ENCODE measurements around the gene YIF1A. TPM values are rescaled to one million over a fixed set of nuclear protein-coding genes. Genes with fewer than 3 reads are reported as not detected.

Gene YIF1A
- total and polyA plus RNA-seq, 9 donors = 45.3 to 58.9 (median 53.7) TPM

- 89% methylated on average over 3 of the region's 4 CpGs for WGBS (ENCODE audit: insufficient coverage)
- no peak overlapping the region for H3K4me3 ChIP-seq (ENCODE audit: low read length)
- H3K27ac ChIP-seq (ENCODE audit: low read length) = no peak overlapping the region
- DNase-seq = no peak
- H3K27me3 ChIP-seq (ENCODE audit: control insufficient read depth, insufficient read depth, low read length) = no peaks in the 10 kb centered on the region
- H3K4me1 ChIP-seq (ENCODE audit: control insufficient read depth, insufficient read depth, low read length) = peaks cover 17% of the 10 kb centered on the region
- no peaks in the 10 kb centered on the region for H3K9me3 ChIP-seq (replicated peaks; ENCODE audit: control insufficient read depth, low read depth, low read length)
- peaks cover 44% of the 10 kb centered on the region for H3K36me3 ChIP-seq (ENCODE audit: control insufficient read depth, insufficient read depth, low read length)
These were observed 41.6 kb downstream of the YIF1A start for GRCh38 chr11:66247295-66247694.

GRCh38 chr11:66243782-66244535 is 45.0 kb downstream of the YIF1A start:
- Histone ChIP-seq H3K27me3 (ENCODE audit: control insufficient read depth, insufficient read depth, low read length) (no peaks in the 10 kb centered on the region), H3K27ac (ENCODE audit: low read length) (peak overlapping the region; percentile 6), H3K4me1 (ENCODE audit: control insufficient read depth, insufficient read depth, low read length) (peaks cover 39% of the 10 kb centered on the region), H3K9me3 (replicated peaks; ENCODE audit: control insufficient read depth, low read depth, low read length) (no peaks in the 10 kb centered on the region), H3K4me3 (ENCODE audit: low read length) (no peak overlapping the region), H3K36me3 (ENCODE audit: control insufficient read depth, insufficient read depth, low read length) (peaks cover 67% of the 10 kb centered on the region)
- DNase-seq = no peak
- 36% methylated on average over 9 of the region's 13 CpGs for WGBS (ENCODE audit: insufficient coverage)

- no peaks in the 10 kb centered on the region for H3K27me3 ChIP-seq (ENCODE audit: control insufficient read depth, insufficient read depth, low read length)
- peaks cover 69% of the 10 kb centered on the region for H3K36me3 ChIP-seq (ENCODE audit: control insufficient read depth, insufficient read depth, low read length)
- WGBS (ENCODE audit: insufficient coverage) = 67% methylated on average over 13 of the region's 14 CpGs
- H3K27ac ChIP-seq (ENCODE audit: low read length) = no peak overlapping the region
- H3K4me1 ChIP-seq (ENCODE audit: control insufficient read depth, insufficient read depth, low read length) = peaks cover 39% of the 10 kb centered on the region
- DNase-seq = no peak
- H3K4me3 ChIP-seq (ENCODE audit: low read length) = no peak overlapping the region
- no peaks in the 10 kb centered on the region for H3K9me3 ChIP-seq (replicated peaks; ENCODE audit: control insufficient read depth, low read depth, low read length)
These were observed 46.7 kb downstream of the YIF1A start for GRCh38 chr11:66242095-66242765.

- Histone ChIP-seq H3K27me3 (ENCODE audit: control insufficient read depth, insufficient read depth, low read length) (no peaks in the 10 kb centered on the region), H3K4me3 (ENCODE audit: low read length) (no peak overlapping the region), H3K27ac (ENCODE audit: low read length) (peak overlapping the region; percentile 85), H3K9me3 (replicated peaks; ENCODE audit: control insufficient read depth, low read depth, low read length) (no peaks in the 10 kb centered on the region), H3K4me1 (ENCODE audit: control insufficient read depth, insufficient read depth, low read length) (peaks cover 45% of the 10 kb centered on the region), H3K36me3 (ENCODE audit: control insufficient read depth, insufficient read depth, low read length) (peaks cover 70% of the 10 kb centered on the region)
- peak; percentile 57 for DNase-seq
- WGBS (ENCODE audit: insufficient coverage) = 100% methylated on average over 1 of the region's 9 CpGs
These were observed 48.2 kb downstream of the YIF1A start for GRCh38 chr11:66240781-66241136.

- peaks cover 73% of the 10 kb centered on the region for H3K36me3 ChIP-seq (ENCODE audit: control insufficient read depth, insufficient read depth, low read length)
- WGBS (ENCODE audit: insufficient coverage) = 75% methylated on average over 12 of the region's 25 CpGs
- no peak for DNase-seq
- peak overlapping the region; percentile 85 for H3K27ac ChIP-seq (ENCODE audit: low read length)
- H3K9me3 ChIP-seq (replicated peaks; ENCODE audit: control insufficient read depth, low read depth, low read length) = no peaks in the 10 kb centered on the region
- no peaks in the 10 kb centered on the region for H3K27me3 ChIP-seq (ENCODE audit: control insufficient read depth, insufficient read depth, low read length)
- H3K4me1 ChIP-seq (ENCODE audit: control insufficient read depth, insufficient read depth, low read length) = peaks cover 45% of the 10 kb centered on the region
- H3K4me3 ChIP-seq (ENCODE audit: low read length) = no peak overlapping the region
These were observed 48.8 kb downstream of the YIF1A start for GRCh38 chr11:66239998-66240780.

GRCh38 chr11:66239511-66239910 is 49.4 kb downstream of the YIF1A start:
- Histone ChIP-seq H3K9me3 (replicated peaks; ENCODE audit: control insufficient read depth, low read depth, low read length) (no peaks in the 10 kb centered on the region), H3K27me3 (ENCODE audit: control insufficient read depth, insufficient read depth, low read length) (no peaks in the 10 kb centered on the region), H3K36me3 (ENCODE audit: control insufficient read depth, insufficient read depth, low read length) (peaks cover 73% of the 10 kb centered on the region), H3K27ac (ENCODE audit: low read length) (no peak overlapping the region), H3K4me1 (ENCODE audit: control insufficient read depth, insufficient read depth, low read length) (peaks cover 45% of the 10 kb centered on the region), H3K4me3 (ENCODE audit: low read length) (no peak overlapping the region)
- DNase-seq = no peak
- 100% methylated on average over 1 of the region's 3 CpGs for WGBS (ENCODE audit: insufficient coverage)

- no peaks in the 10 kb centered on the region for H3K9me3 ChIP-seq (replicated peaks; ENCODE audit: control insufficient read depth, low read depth, low read length)
- no peak for DNase-seq
- H3K27me3 ChIP-seq (ENCODE audit: control insufficient read depth, insufficient read depth, low read length) = no peaks in the 10 kb centered on the region
- 91% methylated on average over 16 of the region's 17 CpGs for WGBS (ENCODE audit: insufficient coverage)
- no peak overlapping the region for H3K4me3 ChIP-seq (ENCODE audit: low read length)
- peaks cover 43% of the 10 kb centered on the region for H3K4me1 ChIP-seq (ENCODE audit: control insufficient read depth, insufficient read depth, low read length)
- H3K36me3 ChIP-seq (ENCODE audit: control insufficient read depth, insufficient read depth, low read length) = peaks cover 77% of the 10 kb centered on the region
- H3K27ac ChIP-seq (ENCODE audit: low read length) = no peak overlapping the region
These were observed 50.0 kb downstream of the YIF1A start for GRCh38 chr11:66238786-66239413.

DNA sequence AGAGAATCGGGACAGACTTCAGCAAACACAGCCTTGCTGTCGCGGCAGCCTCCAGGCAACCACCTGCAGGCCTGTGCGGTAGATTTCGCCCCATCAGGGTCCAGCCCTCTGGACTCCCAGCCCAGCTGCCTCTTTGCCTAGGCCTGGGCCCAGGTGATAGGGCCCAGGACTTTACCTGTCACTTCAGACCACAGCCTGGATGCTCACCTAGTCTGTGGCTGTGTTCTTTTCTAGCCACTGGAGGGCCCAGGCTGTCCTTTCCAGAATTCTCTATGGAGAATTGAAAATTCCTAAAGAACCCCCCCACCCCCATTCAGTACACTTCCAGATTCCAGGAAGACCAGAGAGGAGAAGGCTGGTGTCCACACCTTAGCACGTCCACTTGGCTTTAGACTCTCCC is 51.1 kb downstream of the YIF1A start:
- WGBS (ENCODE audit: insufficient coverage) = 97% methylated on average over 5 of the region's 6 CpGs
- no peaks in the 10 kb centered on the region for H3K9me3 ChIP-seq (replicated peaks; ENCODE audit: control insufficient read depth, low read depth, low read length)
- peaks cover 83% of the 10 kb centered on the region for H3K36me3 ChIP-seq (ENCODE audit: control insufficient read depth, insufficient read depth, low read length)
- H3K4me3 ChIP-seq (ENCODE audit: low read length) = no peak overlapping the region
- H3K27me3 ChIP-seq (ENCODE audit: control insufficient read depth, insufficient read depth, low read length) = no peaks in the 10 kb centered on the region
- DNase-seq = no peak
- peaks cover 34% of the 10 kb centered on the region for H3K4me1 ChIP-seq (ENCODE audit: control insufficient read depth, insufficient read depth, low read length)
- no peak overlapping the region for H3K27ac ChIP-seq (ENCODE audit: low read length)

DNA sequence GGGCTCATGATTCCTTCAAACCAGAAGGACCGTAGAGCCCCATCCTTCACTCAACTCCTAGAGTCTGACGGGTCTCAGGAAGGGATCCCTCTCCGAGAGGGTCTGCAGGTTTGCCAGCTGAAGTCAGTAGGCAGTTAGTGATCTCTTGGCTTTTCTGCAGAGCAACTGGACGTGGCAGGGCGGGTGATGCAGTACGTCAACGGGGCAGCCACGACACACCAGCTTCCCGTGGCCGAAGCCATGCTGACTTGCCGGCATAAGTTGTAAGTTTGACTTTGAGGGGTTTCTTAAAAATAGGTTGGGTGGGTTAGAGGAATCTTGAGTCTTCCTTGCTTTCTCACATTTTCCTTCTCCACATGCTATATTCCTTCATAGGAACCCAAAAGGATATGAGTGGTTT is 53.8 kb downstream of the YIF1A start:
- H3K4me3 ChIP-seq (ENCODE audit: low read length) = no peak overlapping the region
- 95% methylated on average over 6 of the region's 11 CpGs for WGBS (ENCODE audit: insufficient coverage)
- no peak overlapping the region for H3K27ac ChIP-seq (ENCODE audit: low read length)
- peaks cover 6% of the 10 kb centered on the region for H3K4me1 ChIP-seq (ENCODE audit: control insufficient read depth, insufficient read depth, low read length)
- DNase-seq = no peak
- no peaks in the 10 kb centered on the region for H3K27me3 ChIP-seq (ENCODE audit: control insufficient read depth, insufficient read depth, low read length)
- H3K36me3 ChIP-seq (ENCODE audit: control insufficient read depth, insufficient read depth, low read length) = peaks cover 84% of the 10 kb centered on the region
- H3K9me3 ChIP-seq (replicated peaks; ENCODE audit: control insufficient read depth, low read depth, low read length) = no peaks in the 10 kb centered on the region
